CD4-positive, alpha-beta T cell (primary cell): ENCODE measurements around the gene MOSPD3. TPM values are rescaled to one million over a fixed set of nuclear protein-coding genes. Genes with fewer than 3 reads are reported as not detected.
A peak's percentile ranks its signal among the peaks of the same experiment; 100 is the strongest.

Experiments
- ATAC-seq: fragments of 200-7000 bp; cut with Tn5 transposase; one replicate; pipeline ENCODE4 v1.10.0; 2022; ENCODE audit warnings: mild to moderate bottlenecking; ENCODE audit not compliant: poor library complexity
- CTCF ChIA-PET: fragments of 350-600 bp; sonication (Branson Sonifier 250); formaldehyde crosslinking; loops from one replicate; lab custom pipeline; 2021; ENCODE audit warnings: antibody characterized with exemption, inconsistent platforms; lab: Charles Lee
- POLR2A ChIA-PET: fragments of 350-600 bp; sonication (Branson Sonifier 250); formaldehyde crosslinking; loops from one replicate; lab custom pipeline; 2021; ENCODE audit warnings: antibody characterized with exemption, inconsistent platforms; lab: Charles Lee
- DNase-seq, 14 experiments: peaks; one replicate each; pipeline ENCODE4 v3.0.0-alpha.2; 2013 to 2020; ENCODE audit warnings: mixed read lengths in 2 of 14
- H3K27ac ChIP-seq, 2 donors: one replicate each; pipeline versions ENCODE4 v1.5.1 to v1.7.0; 2013; ENCODE audit warnings: low read length in 2 of 2, low read depth in 1 of 2, mild to moderate bottlenecking in 1 of 2
- H3K27me3 ChIP-seq, 2 experiments: 1 replicate in 1 of 2; 2 replicates in 1 of 2; pipeline versions ENCODE4 v1.6.1 to v1.7.0; 2013; ENCODE audit warnings: low read length in 2 of 2, control low read depth in 1 of 2, mild to moderate bottlenecking in 1 of 2, moderate library complexity in 1 of 2; ENCODE audit not compliant: insufficient read depth in 2 of 2, control insufficient read depth in 1 of 2
- H3K36me3 ChIP-seq: one replicate; pipeline ENCODE4 v1.6.1; 2013; ENCODE audit warnings: low read length, control low read depth; ENCODE audit not compliant: insufficient read depth
- H3K4me1 ChIP-seq: one replicate; pipeline ENCODE4 v1.6.1; 2013; ENCODE audit warnings: low read length, control low read depth; ENCODE audit not compliant: insufficient read depth
- H3K4me3 ChIP-seq: one replicate; pipeline ENCODE4 v1.5.1; 2013; ENCODE audit warnings: mild to moderate bottlenecking, low read length, moderate library complexity
- H3K9me3 ChIP-seq, 2 experiments: 1 replicate in 1 of 2; 2 replicates in 1 of 2; pipeline versions ENCODE4 v1.6.1 to v1.7.0; 2013; ENCODE audit warnings: low read length in 2 of 2, mild to moderate bottlenecking in 2 of 2, control low read depth in 1 of 2, moderate library complexity in 1 of 2; ENCODE audit not compliant: control insufficient read depth in 1 of 2, insufficient read depth in 1 of 2
- H3K27ac Mint-ChIP-seq: one replicate; pipeline ENCODE4 v1.8.0; 2020; ENCODE audit warnings: mixed read lengths
- H3K27me3 Mint-ChIP-seq: one replicate; pipeline ENCODE4 v1.8.0; 2021; ENCODE audit warnings: mixed read lengths
- H3K36me3 Mint-ChIP-seq: one replicate; pipeline ENCODE4 v1.8.0; 2021; ENCODE audit warnings: low read depth, mixed read lengths
- H3K4me1 Mint-ChIP-seq: one replicate; pipeline ENCODE4 v1.8.0; 2021; ENCODE audit warnings: low read depth, mixed read lengths
- H3K4me3 Mint-ChIP-seq: one replicate; pipeline ENCODE4 v1.8.0; 2020; ENCODE audit warnings: mild to moderate bottlenecking, mixed read lengths
- H3K9me3 Mint-ChIP-seq: one replicate; pipeline ENCODE4 v1.8.0; 2020; ENCODE audit warnings: mixed read lengths
- CTCF ChIP-seq: fragments of 200-600 bp; IDR thresholded peaks from one replicate; pipeline ENCODE4 v1.8.0; 2022; ENCODE audit warnings: antibody characterized with exemption, mild to moderate bottlenecking
- intact Hi-C, 2 experiments: fragments of 100-400 bp; cut with DNase I in 1 of 2; cut with micrococcal nuclease in 1 of 2; formaldehyde crosslinking; loops; one replicate each; pipeline versions ENCODE4 v1.15.1 to v1.9.0; 2023 to 2025; cut with DNase I, micrococcal nuclease
- polyA plus RNA-seq, 2 donors: library from polyadenylated mRNA; unstranded; fragments of 120-200 nt; gene quantifications; one replicate each; pipeline ENCODE4 v1.2.1, GENCODE V29; 2013
- total RNA-seq, 174 experiments: library from RNA in 2 of 174; stranded (reverse) in 2 of 174; gene quantifications; one replicate each; pipeline ENCODE4 v1.2.3 and lab custom pipeline; 2021 to 2026

The MOSPD3 gene, protein sequence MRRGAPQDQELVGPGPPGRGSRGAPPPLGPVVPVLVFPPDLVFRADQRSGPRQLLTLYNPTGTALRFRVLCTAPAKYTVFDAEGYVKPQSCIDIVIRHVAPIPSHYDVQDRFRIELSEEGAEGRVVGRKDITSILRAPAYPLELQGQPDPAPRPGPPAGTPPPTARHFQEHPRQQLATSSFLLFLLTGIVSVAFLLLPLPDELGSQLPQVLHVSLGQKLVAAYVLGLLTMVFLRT
- total RNA-seq (10 to 100 TPM in 1 of 2 experiments, 1 to 10 TPM in 1; 8.5 to 10.9 TPM), total RNA-seq (lab: John Stamatoyannopoulos, UW) (0.24 to 8.4 (median 3.3) reads per million in 172 experiments)
- 18.7 TPM for polyA plus RNA-seq (2013, experiment 1 of 2)
- 17.6 TPM for polyA plus RNA-seq (2013, experiment 2 of 2)

DNA sequence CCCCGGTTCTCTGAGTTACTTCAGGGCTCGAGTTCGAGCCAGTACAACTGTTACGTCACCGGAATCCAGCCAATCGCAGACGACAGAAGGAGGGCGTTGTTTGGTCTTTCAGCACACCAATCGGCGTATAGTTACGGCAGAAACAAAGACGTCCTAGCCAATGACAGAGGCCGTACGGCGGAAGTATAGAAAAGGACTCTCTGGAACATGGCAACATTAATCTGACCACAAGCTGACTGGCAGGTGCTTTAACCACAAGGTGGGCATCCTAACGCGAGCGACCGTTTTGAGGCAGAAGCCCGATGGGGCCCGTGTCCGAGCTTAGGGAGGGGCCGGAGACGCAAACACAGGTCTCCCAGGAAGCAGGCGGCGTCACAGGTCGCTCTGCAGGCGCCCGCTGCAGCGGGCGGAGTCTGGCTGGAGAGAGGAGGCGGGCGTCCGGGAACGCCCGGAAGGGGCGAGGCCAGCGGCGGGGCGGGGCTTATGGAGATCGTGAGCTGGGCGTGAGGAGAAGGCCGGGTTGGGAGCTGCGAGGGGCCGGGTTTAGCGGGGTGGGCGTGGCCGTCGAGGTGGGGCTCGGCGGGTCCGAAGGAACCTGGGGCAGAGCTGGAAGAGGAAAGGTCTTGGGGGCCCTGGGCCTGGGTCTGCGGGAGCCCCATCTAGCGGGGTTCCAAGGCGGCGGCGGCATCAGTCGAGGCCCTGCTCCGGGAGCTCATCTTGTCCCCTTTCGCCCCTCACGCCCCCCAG lies at the start of gene MOSPD3:
TSS of gene MOSPD3 (plus strand) at position 558 of the 747 bp plus-strand sequence. CDS start 252 bp downstream, outside the sequence.
- Histone ChIP-seq H3K9me3 (no peaks in the 10 kb centered on the region), H3K27ac (peak within 1 kb of the TSS; percentile 78 to 92), H3K4me3 (peak within 1 kb of the TSS; percentile 62), H3K4me1 (peaks cover 27% of the 10 kb centered on the region), H3K36me3 (peaks cover 8% of the 10 kb centered on the region), H3K27me3 (no peaks in the 10 kb centered on the region)
- ATAC-seq (peak; percentile 87), DNase-seq (peak; percentile 95 to 99 (median 98))
- Mint-ChIP-seq H3K4me3 (peak within 1 kb of the TSS; percentile 94), H3K36me3 (peaks cover 5% of the 10 kb centered on the region), H3K9me3 (no peaks in the 10 kb centered on the region), H3K4me1 (peaks cover 31% of the 10 kb centered on the region), H3K27me3 (no peaks in the 10 kb centered on the region), H3K27ac (peak within 1 kb of the TSS; percentile 97)
- TF ChIP-seq CTCF, result no peak
- intact Hi-C loops, result loop anchor here (1.0 to 5.0 kb wide), 5 partner anchors 15 to 80 kb away; partner anchors contain the start of genes FBXO24 (in 1 of the 2), GIGYF1 (in 1 of the 2), GNB2 (in 1 of the 2) and LRCH4 (in 1 of the 2)
- ChIA-PET POLR2A (interaction anchor here (0.5 to 3.3 kb wide), 36 partner anchors 8 to 1174 kb away, joined by 3 to 113 read pairs (median 5); partner anchors contain the start of genes ACTL6B, AGFG2, CPSF4 and FBXO24), CTCF (interaction anchor here (1.3 to 3.5 kb wide), 8 partner anchors 15 to 93 kb away, joined by 3 to 22 read pairs (median 9); partner anchors contain the start of genes FBXO24, LRCH4 and POP7)

DNA sequence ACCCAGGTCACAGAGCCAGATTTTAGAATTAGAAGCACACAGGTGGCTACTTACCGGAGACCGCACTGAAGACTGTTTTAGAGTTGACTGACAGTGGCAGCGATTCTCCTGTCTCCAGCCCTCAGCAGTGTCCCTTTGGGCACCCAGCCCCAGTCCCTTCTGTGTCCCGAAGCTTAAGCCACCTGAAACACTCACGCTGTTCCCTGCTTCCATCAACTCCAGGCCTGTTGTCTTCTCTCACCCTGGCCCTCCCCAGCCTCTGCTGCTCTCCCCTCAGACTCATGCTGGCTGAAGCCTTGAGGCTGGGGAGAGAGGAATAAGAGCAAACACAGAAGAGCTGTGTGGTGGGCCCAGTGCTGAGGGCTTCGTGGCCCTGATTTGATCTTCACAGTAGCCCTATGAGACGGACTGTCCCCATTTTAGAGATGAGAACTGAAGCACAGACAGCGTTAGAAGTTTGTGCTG lies 49.2 kb upstream of the MOSPD3 start:
- Mint-ChIP-seq H3K4me1 (peaks cover 27% of the 10 kb centered on the region), H3K36me3 (peaks cover 36% of the 10 kb centered on the region), H3K27me3 (no peaks in the 10 kb centered on the region), H3K27ac (no peak overlapping the region), H3K4me3 (no peak overlapping the region), H3K9me3 (no peaks in the 10 kb centered on the region)
- ChIA-PET POLR2A (interaction anchor here (0.9 to 6.6 kb wide), 3 partner anchors 14 to 28 kb away, joined by 4 to 92 read pairs (median 5); partner anchors contain the start of genes FBXO24 and LRCH4), CTCF (interaction anchor here (1.3 to 1.4 kb wide), 4 partner anchors 18 to 23 kb away, joined by 4 to 8 read pairs (median 4); partner anchors contain the start of genes FBXO24 and LRCH4)
- ATAC-seq, result no peak
- no peak overlapping the region for H3K27ac ChIP-seq
- peaks cover 27% of the 10 kb centered on the region for H3K4me1 ChIP-seq
- no peaks in the 10 kb centered on the region for H3K9me3 ChIP-seq
- no peak for TF ChIP-seq CTCF
- peaks cover 39% of the 10 kb centered on the region for H3K36me3 ChIP-seq
- intact Hi-C loops, result no loop called here
- no peak for DNase-seq
- no peak overlapping the region for H3K4me3 ChIP-seq
- no peaks in the 10 kb centered on the region for H3K27me3 ChIP-seq
